Measurements from ENCODE around the gene MTPN. TPM values are rescaled to one million over a fixed set of nuclear protein-coding genes. Genes with fewer than 3 reads are reported as not detected.

Gene MTPN
- total RNA-seq, 2 experiments from 2014 or later: 138 to 143 TPM

DNA sequence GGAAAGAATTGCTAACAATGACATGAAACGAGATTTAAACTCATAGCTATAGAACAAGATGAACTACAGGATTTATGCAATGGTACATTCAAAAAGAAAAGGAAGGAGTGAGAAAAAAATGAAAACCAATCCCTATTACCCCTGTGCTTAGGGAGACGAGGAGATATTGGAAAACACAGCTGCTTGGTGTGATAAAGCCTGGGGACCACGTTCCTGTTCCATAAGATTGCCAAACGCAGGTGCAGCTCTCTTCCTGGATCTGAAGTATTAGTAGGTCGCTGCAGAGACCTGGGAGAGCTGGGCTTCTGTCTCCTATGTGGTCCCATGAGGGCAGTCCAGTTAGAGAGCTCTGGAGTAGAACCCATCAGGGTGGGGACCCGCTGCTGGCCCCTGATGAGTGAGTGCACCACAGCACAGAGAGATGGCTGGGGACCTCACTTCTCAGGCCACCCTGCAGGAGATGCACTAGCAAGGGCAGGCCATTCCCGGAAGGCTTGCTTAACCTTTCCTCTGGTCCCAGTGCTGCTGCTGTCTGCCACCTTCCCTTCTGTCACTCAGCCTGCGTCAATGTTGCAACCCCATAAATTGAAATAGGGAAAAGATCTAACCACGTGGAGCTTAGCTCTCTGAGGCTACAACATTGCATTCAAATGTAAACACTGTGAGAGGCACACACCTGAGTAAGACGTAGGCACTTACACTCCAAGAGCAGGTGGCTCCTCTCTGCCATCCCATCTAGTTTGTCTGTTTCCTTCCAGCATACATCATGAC is 57.9 kb downstream of the MTPN start:
- Mint-ChIP-seq H3K9me3 (peaks cover 4% of the 10 kb centered on the region), H3K4me1 (ENCODE audit: low read depth) (no peaks in the 10 kb centered on the region), H3K36me3 (peaks cover 6% of the 10 kb centered on the region), H3K4me3 (no peak overlapping the region), H3K27me3 (no peaks in the 10 kb centered on the region), H3K27ac (no peak overlapping the region)
- DNase-seq: no peak
- intact Hi-C loops (cut with micrococcal nuclease): no loop called here
- ChIA-PET CTCF (no interaction called here), POLR2A (no interaction called here)

- Mint-ChIP-seq H3K4me3 (no peak overlapping the region), H3K27me3 (no peaks in the 10 kb centered on the region), H3K27ac (no peak overlapping the region), H3K36me3 (peaks cover 6% of the 10 kb centered on the region), H3K4me1 (ENCODE audit: low read depth) (no peaks in the 10 kb centered on the region), H3K9me3 (peaks cover 4% of the 10 kb centered on the region)
- POLR2A ChIA-PET: no interaction called here
- intact Hi-C loops (cut with micrococcal nuclease): no loop called here
- CTCF ChIA-PET: no interaction called here
- DNase-seq: no peak
These were observed 59.0 kb downstream of the MTPN start for GRCh38 chr7:135918134-135918533.

DNA sequence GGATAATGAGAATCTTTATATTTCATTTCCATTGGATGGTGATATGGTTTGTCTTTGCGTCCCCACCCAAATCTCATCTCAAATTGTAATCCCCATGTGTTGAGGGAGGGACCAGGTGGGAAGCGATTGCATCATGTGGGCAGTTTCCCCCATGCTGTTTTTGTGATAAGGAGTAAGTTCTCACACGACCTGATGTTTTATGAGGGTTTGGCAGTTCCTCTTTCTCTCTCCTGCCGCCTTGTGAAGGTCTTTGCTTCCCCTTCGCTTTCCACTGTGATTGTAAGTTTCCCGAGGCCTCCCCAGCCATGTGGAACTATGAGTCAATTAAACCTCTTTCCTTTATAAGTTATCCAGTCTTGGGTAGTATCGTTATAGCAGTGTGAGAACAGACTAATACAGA is 59.4 kb downstream of the MTPN start:
- CTCF ChIA-PET: no interaction called here
- H3K27ac Mint-ChIP-seq: no peak overlapping the region
- H3K4me1 Mint-ChIP-seq (ENCODE audit: low read depth): no peaks in the 10 kb centered on the region
- H3K9me3 Mint-ChIP-seq: peaks cover 4% of the 10 kb centered on the region
- intact Hi-C loops (cut with micrococcal nuclease): no loop called here
- H3K27me3 Mint-ChIP-seq: no peaks in the 10 kb centered on the region
- POLR2A ChIA-PET: no interaction called here
- peaks cover 6% of the 10 kb centered on the region for H3K36me3 Mint-ChIP-seq
- DNase-seq: no peak
- H3K4me3 Mint-ChIP-seq: no peak overlapping the region

DNA sequence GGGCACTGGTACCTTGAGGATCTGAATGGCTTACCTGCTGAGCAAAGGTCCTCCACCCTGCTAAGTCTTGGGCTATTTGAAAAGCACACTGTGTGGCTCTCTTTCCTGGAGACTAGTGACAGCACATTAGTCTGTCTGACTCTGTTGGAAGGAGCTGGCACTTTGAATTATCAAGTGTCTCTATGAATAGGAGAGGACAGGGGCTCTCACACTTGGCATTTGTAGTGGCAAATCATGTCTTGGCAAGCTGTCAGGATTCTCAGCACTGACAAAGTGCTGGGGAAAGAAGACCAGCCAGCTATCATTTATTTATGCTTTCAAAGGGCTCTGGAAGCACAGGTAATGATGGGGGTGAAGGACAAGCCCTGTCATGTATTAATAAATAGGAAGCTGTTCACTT is 62.8 kb downstream of the MTPN start:
- no peak for DNase-seq
- ChIA-PET POLR2A (interaction anchor here (0.5 kb wide), 1 partner anchor 21 kb away, joined by 3 read pairs; no protein-coding TSS in a partner anchor), CTCF (no interaction called here)
- peaks cover 2% of the 10 kb centered on the region for H3K36me3 Mint-ChIP-seq
- H3K27ac Mint-ChIP-seq: no peak overlapping the region
- H3K27me3 Mint-ChIP-seq: no peaks in the 10 kb centered on the region
- H3K9me3 Mint-ChIP-seq: no peaks in the 10 kb centered on the region
- no peak overlapping the region for H3K4me3 Mint-ChIP-seq
- H3K4me1 Mint-ChIP-seq (ENCODE audit: low read depth): no peaks in the 10 kb centered on the region
- intact Hi-C loops (cut with micrococcal nuclease): no loop called here

DNA sequence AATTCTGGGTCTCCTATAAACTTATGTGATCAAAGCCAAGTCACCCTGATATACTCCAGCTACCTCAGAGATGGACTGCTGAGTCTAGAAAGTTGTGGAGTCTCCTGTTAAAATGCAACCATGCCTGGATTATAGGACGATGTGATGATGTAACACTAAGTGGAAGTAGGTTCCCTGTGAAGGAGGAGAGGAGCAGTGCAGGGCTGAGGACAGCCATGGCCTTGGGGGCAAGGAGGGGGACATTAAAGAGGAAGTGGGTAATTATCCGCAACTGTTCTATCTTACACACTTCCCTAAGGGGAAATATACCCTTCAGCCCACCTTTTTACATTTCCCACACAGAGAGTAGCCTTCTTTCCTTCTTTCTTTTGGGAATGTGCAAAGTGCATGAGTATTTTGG is 63.8 kb downstream of the MTPN start:
- H3K4me1 Mint-ChIP-seq (ENCODE audit: low read depth): no peaks in the 10 kb centered on the region
- POLR2A ChIA-PET: no interaction called here
- H3K4me3 Mint-ChIP-seq: no peak overlapping the region
- intact Hi-C loops (cut with micrococcal nuclease): no loop called here
- no peaks in the 10 kb centered on the region for H3K9me3 Mint-ChIP-seq
- H3K27me3 Mint-ChIP-seq: no peaks in the 10 kb centered on the region
- H3K36me3 Mint-ChIP-seq: peaks cover 2% of the 10 kb centered on the region
- DNase-seq: no peak
- H3K27ac Mint-ChIP-seq: no peak overlapping the region
- CTCF ChIA-PET: no interaction called here

GRCh38 chr7:135911099-135911498 is 66.1 kb downstream of the MTPN start:
- H3K4me1 Mint-ChIP-seq (ENCODE audit: low read depth): no peaks in the 10 kb centered on the region
- DNase-seq: no peak
- no peak overlapping the region for H3K27ac Mint-ChIP-seq
- no peaks in the 10 kb centered on the region for H3K27me3 Mint-ChIP-seq
- H3K36me3 Mint-ChIP-seq: no peaks in the 10 kb centered on the region
- no peak overlapping the region for H3K4me3 Mint-ChIP-seq
- no peaks in the 10 kb centered on the region for H3K9me3 Mint-ChIP-seq
- POLR2A ChIA-PET: no interaction called here
- intact Hi-C loops (cut with micrococcal nuclease): no loop called here
- CTCF ChIA-PET: no interaction called here

DNA sequence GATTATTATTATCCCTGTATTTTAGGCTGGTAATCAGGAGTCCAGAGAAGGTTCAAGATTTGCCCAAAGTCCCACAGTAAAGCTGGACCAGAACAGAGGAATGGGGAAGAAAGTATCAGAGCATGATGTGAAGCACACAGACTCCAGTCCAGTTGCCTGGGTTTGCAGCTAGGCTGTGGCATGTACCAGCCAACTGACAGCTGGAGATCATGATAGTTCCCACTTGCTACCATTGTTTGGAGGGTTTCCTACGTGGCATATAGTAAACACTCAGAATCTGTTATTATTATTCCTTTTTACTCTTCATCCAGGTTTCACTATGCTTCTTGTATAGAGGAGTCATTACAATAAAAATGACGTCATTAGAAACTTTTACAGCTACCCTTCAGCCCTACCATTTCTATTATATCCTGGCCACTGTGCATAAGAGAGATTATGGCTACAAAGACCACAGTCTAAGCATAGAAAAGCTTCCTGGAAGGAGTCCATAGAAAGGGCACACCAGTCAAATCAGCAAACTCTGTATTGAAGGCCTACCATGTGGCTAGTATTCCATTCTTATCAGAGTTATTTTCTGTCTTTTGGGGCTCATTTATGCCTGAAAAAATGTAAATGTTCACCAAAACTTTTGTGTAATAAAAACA is 66.6 kb downstream of the MTPN start:
- POLR2A ChIA-PET: no interaction called here
- Mint-ChIP-seq H3K9me3 (no peaks in the 10 kb centered on the region), H3K27ac (no peak overlapping the region), H3K4me3 (no peak overlapping the region), H3K36me3 (no peaks in the 10 kb centered on the region), H3K4me1 (ENCODE audit: low read depth) (no peaks in the 10 kb centered on the region), H3K27me3 (no peaks in the 10 kb centered on the region)
- intact Hi-C loops (cut with micrococcal nuclease): no loop called here
- CTCF ChIA-PET: interaction anchor here (0.6 kb wide), 1 partner anchor 267 kb away, joined by 3 read pairs; no protein-coding TSS in a partner anchor
- DNase-seq: no peak

- no peak for DNase-seq
- no peaks in the 10 kb centered on the region for H3K4me1 Mint-ChIP-seq (ENCODE audit: low read depth)
- no peaks in the 10 kb centered on the region for H3K27me3 Mint-ChIP-seq
- POLR2A ChIA-PET: no interaction called here
- H3K4me3 Mint-ChIP-seq: no peak overlapping the region
- intact Hi-C loops (cut with micrococcal nuclease): no loop called here
- CTCF ChIA-PET: no interaction called here
- H3K9me3 Mint-ChIP-seq: no peaks in the 10 kb centered on the region
- no peak overlapping the region for H3K27ac Mint-ChIP-seq
- no peaks in the 10 kb centered on the region for H3K36me3 Mint-ChIP-seq
These were observed 71.3 kb downstream of the MTPN start for GRCh38 chr7:135905858-135906257.

GRCh38 chr7:135905355-135905754 is 71.8 kb downstream of the MTPN start:
- Mint-ChIP-seq H3K4me3 (no peak overlapping the region), H3K27me3 (no peaks in the 10 kb centered on the region), H3K9me3 (no peaks in the 10 kb centered on the region), H3K27ac (no peak overlapping the region), H3K4me1 (ENCODE audit: low read depth) (no peaks in the 10 kb centered on the region), H3K36me3 (no peaks in the 10 kb centered on the region)
- intact Hi-C loops (cut with micrococcal nuclease): no loop called here
- ChIA-PET CTCF (no interaction called here), POLR2A (no interaction called here)
- no peak for DNase-seq

GRCh38 chr7:135904282-135904681 is 72.9 kb downstream of the MTPN start:
- H3K36me3 Mint-ChIP-seq: no peaks in the 10 kb centered on the region
- DNase-seq: no peak
- H3K27ac Mint-ChIP-seq: no peak overlapping the region
- ChIA-PET POLR2A (no interaction called here), CTCF (no interaction called here)
- H3K4me1 Mint-ChIP-seq (ENCODE audit: low read depth): no peaks in the 10 kb centered on the region
- no peak overlapping the region for H3K4me3 Mint-ChIP-seq
- H3K27me3 Mint-ChIP-seq: no peaks in the 10 kb centered on the region
- H3K9me3 Mint-ChIP-seq: no peaks in the 10 kb centered on the region
- intact Hi-C loops (cut with micrococcal nuclease): no loop called here

DNA sequence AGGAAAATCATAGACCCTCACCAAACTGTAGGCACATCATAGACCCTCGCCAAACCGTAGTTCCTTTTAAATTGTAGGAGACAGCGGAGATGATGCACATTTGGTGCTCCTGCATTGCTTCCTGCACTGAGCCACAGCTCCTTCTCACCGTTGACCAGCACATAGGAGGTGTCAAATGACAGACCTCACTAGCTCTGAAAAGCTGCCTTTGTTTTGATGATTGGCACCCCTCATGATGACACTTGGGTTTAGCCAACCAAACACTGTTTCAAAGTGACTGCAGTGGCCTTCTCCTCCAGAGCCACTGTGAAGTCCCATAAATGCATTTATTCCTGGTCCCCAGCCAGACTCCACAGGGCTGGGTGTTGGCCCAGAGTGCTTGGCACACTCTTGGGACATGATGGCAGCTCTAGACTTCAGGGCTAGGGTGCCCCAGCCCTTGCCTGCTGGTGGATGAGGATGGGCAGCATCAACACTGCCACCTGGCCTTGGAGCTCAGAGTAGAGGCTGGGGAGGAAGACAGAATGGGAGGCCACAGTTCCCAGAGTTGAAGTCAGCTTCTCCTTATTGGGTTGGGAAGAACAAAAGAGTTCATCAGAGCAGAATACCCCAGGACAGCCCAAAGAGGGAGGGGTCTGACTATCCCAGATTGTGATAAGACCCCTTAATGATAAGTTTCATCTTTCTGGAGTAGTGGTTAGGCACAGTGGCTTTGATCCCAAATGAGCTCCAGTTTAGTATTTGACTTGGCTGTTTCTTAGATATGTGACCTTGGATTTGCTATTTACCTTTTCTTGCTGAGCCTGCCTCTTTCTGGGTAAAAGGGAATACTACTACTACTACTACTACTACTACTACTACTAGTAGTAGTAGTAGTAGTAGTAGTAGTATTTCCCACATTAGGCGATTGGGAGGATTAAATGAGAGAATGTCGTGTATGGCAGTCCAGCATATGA is 75.3 kb downstream of the MTPN start:
- ChIA-PET POLR2A (no interaction called here), CTCF (no interaction called here)
- no peaks in the 10 kb centered on the region for H3K4me1 Mint-ChIP-seq (ENCODE audit: low read depth)

DNA sequence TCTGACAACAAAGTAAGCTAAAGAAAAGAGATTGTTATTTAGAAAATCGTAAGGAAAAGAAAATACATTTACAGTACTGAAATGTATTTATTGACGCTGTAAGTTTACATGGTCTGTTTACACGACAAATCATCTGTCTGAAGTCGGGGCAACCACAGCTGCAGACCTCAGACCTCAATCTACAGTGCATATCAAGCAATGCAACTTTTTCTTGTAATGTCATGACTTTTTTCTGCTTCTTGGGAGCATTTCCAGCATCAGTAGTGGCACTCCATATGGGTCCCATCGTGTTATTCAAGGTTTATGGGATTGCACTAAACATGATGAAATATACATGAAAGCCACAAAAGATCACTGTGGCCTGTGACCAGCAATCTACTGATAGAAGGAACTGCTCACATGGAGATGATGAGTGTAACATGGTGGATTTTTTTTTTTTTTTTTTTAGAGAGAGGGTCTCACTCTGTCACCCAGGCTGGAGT is 77.1 kb downstream of the MTPN start:
- POLR2A ChIA-PET: no interaction called here
- Mint-ChIP-seq H3K4me3 (no peak overlapping the region), H3K36me3 (no peaks in the 10 kb centered on the region), H3K27ac (no peak overlapping the region), H3K4me1 (ENCODE audit: low read depth) (no peaks in the 10 kb centered on the region), H3K9me3 (no peaks in the 10 kb centered on the region), H3K27me3 (no peaks in the 10 kb centered on the region)
- intact Hi-C loops (cut with micrococcal nuclease): no loop called here
- CTCF ChIA-PET: no interaction called here
- DNase-seq: no peak

More for the DNA sequence above, 75.3 kb downstream of the MTPN start:
- no peaks in the 10 kb centered on the region for H3K36me3 Mint-ChIP-seq
- no peak for DNase-seq
- H3K4me3 Mint-ChIP-seq: no peak overlapping the region
- intact Hi-C loops (cut with micrococcal nuclease): no loop called here
- H3K9me3 Mint-ChIP-seq: no peaks in the 10 kb centered on the region
- H3K27me3 Mint-ChIP-seq: no peaks in the 10 kb centered on the region
- no peak overlapping the region for H3K27ac Mint-ChIP-seq
